Measurements from ENCODE around the gene PHF2.

The PHF2 gene

GRCh38 chr9:93603011-93603410, 26.6 kb downstream of the PHF2 start:
- DNase-seq = no peak

DNA sequence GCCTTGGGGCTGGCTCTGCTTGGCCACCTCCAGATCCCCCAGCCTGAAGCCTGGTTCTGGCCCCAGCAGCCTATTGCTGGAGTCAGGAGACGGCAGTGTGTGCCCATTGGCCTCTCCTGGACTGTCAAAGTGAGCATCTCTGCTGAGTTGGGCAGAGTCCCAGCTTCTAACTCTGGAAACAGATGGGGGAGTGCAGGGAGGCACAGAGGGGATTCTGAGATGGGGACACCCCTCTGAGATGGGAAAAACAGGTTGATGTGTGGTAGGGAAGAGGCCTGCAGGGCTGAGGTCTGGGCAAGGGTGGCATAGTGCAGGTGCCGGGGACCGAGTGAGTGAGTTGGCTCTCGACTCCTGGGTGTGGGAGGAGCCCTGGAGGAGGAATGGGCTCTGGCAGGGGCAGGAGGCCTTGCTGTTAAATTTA, 27.5 kb downstream of the PHF2 start:
- no peak for DNase-seq

GRCh38 chr9:93606187-93606586, 29.8 kb downstream of the PHF2 start:
- DNase-seq = no peak

- no peak for DNase-seq
Measured at GRCh38 chr9:93610206-93610605, 33.8 kb downstream of the PHF2 start.

- DNase-seq = no peak
Measured at GRCh38 chr9:93612052-93612795, 35.8 kb downstream of the PHF2 start.

DNA sequence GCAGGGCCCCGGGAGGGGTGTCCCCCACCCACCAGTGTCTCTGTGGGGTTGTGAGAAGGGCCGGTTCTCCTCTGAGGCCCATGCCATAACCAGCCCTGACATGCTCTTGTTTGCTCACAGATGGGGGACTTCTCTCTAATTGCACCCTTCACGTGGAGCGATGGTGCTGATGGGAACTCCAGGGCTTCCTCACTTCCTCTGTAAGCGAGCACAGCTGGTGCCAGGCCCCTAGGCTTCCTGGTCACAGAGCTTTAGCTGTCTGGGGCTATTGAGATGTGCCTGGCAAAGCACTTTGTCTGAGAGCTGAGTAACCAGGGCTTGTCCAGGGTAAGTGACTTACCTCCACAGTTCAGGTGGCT, 36.4 kb downstream of the PHF2 start:
- peak; percentile 83 to 95 for DNase-seq

- DNase-seq = no peak
Measured at GRCh38 chr9:93613174-93613573, 36.8 kb downstream of the PHF2 start.

- no peak for DNase-seq
Measured at GRCh38 chr9:93613791-93614190, 37.4 kb downstream of the PHF2 start.

DNA sequence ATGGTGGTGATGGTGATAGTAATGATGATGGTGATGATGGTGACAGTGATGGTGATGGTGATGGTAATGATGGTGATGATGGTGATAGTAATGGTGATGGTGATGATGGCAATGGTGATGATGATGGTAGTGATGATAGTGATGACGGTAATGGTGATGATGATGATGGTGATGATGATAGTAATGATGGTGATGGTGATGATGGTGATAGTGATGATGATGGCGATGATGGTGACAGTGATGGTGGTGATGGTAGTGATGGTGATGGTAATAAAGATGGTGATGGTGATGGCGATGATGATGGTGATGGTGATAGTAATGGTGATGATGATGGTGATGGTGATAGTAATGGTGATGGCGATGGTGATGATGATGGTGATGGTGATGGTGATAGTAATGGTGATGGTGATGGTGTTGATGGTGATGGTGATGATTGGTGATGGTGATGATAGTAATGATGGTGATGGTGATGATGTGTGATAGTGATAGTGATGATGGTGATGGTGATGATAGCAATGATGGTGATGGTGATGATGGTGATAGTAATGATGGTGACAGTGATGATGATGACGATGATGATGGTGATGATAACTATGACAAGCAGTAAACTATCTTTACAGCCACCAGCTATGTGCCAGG, 38.6 kb downstream of the PHF2 start:
- no peak for DNase-seq

DNA sequence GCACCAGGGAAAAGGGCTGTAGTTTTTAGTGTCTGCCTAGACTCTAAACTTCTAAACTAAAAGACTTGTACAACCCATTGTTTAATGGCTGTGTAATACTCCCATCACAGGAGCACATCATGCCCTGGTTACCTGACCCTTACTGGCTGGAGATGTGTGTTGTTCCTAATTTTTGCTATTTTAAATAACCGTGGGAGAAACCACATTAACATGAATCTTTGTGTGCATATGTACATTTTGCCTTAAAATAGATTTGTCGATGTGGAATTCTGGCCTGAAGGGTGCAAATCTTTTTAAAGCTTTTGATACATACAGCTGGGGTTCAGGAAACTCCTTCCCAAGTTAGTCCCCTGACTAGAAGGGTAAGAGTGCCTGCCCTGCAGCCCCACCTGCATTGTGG, 39.7 kb downstream of the PHF2 start:
- no peak for DNase-seq

DNA sequence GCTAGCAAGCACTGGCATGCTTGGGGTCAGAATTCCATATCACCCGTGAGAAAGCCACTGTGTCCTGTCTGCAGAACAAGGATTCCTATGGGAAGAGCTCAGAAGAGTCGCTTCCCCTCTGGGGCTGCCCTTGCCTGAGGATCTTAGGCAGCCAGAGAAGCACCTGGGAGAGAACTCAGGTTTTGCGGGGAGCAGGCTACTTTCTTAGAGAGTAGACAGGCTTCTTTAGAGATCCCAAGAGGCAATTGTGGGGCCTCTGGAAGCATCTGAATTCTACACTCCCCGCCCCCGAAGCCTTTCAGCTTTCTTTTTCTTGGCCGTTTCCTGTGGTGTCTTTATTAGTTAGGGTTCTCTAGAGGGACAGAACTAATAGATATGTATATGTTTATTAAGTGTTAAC, 40.9 kb downstream of the PHF2 start:
- DNase-seq = no peak

- no peak for DNase-seq
Measured at GRCh38 chr9:93619272-93619775, 42.9 kb downstream of the PHF2 start.

DNA sequence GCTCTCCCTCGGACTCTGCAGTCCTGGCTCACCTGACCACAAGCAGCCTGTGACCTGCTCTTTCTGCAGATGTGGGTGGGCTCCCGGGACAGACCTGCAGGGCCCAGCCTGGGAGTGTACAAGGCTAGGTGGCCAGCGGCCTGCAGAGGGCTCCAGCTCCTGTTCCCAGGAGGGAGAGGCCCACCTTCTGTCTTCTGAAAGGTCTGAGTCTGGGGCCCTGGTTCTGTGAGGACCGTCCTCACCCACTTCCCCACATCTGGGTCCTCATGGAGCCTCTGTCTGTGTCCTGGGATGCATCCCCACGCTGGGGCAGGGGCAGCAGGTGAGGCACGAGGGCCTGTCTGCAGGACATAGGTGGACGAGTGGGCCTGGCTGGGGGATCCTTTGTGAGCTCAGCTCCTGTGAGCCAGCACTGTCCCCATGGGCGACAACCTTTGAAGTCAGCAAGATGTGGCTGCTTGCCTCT, 43.7 kb downstream of the PHF2 start:
- peak in 1 of 2 experiments; percentile 7 for DNase-seq

DNA sequence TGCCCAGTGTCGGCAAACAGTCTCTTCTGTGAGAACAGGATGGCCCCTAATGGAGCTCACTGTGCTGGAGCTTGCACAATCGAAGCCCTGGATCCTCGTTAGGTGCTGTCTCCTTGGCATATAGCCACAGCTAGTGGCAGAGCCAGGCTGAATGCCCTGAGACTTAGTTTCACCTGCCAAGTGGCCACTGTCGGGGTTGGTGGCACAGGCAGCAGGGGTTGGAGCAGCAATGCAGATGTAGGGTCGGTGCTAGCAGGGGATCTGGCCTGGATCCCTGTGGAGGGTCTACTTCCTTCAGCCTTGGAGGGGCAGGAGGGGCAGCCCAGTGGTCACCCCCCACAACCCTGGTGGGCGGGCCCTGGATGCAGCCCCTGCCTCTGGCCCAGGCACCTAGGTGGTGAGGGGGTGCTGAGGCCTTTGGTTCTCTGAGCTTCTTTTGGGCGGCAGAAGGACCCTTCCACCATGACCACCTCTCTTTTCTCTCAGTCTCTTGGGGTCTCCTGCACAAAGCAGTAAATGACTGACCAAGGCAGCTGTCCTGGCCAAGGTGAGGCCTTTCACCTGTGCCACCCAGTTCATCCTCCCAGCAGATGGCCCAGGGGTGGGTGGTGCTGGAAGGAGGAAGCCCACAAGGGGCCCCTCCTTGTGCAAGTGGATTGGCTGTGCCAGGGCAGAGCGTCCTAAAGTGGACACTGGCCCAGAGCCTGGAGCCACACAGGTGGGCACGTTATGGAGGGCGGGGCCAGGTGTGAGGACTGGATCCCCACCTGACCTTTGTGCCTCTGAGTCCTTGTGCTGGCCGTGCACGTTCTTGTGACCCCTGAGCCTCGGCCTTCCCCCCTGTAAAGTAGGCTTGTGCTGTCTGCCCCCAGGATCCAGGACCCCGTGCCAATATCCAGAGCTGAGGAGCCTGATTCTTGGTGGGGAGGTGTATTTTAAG, 44.8 kb downstream of the PHF2 start:
- peak; percentile 33 to 83 for DNase-seq

DNA sequence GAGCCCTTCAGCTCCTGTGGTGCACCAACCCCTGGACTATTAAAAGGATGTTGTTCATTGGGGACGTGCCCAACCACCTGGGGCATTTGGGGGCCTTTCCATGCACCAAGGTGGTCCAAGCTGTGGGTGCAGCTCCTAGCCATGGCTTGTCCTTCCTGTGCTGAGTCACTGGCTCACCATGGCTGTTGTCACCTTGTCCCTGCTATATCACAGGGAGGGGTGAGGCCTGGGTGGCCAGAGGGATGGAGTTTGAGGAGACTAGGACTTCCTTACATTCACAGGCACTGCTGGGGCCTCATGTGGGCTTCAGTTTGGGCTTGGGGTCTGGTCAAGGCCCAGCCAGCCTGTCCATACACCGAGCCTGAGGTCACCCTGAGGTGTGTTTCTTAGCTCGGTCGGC, 45.5 kb downstream of the PHF2 start:
- no peak for DNase-seq

- no peak for DNase-seq
Measured at GRCh38 chr9:93622691-93623090, 46.3 kb downstream of the PHF2 start.

DNA sequence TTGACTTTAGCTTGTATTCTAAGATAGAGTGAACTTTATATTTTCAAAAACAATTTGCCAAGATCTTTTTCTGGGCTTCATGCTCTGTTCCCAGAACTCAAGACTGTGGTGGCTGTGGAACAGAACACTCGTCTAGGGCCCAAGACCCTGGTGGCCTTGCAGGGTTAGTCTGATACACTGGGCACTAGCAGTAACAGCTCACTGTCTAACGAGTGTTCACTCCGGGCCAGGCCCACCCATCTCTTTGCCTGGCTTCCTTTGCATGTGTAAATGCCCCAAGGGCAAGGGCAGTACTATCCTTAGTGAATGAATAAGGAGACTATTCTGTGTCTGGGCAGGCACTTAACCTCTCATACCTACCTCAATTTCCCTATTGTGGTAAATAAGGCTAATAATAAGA, 47.4 kb downstream of the PHF2 start:
- no peak for DNase-seq

GRCh38 chr9:93624431-93624834, 48.0 kb downstream of the PHF2 start:
- DNase-seq = no peak

GRCh38 chr9:93624977-93625376, 48.6 kb downstream of the PHF2 start:
- DNase-seq = no peak

- DNase-seq = no peak
Measured at GRCh38 chr9:93629920-93630319, 53.5 kb downstream of the PHF2 start.

- no peak for DNase-seq
Measured at GRCh38 chr9:93630806-93631411, 54.5 kb downstream of the PHF2 start.

GRCh38 chr9:93633492-93634221, 57.3 kb downstream of the PHF2 start:
- DNase-seq = no peak
